NCI-H460 (cell line): ENCODE data around the gene IKZF2. TPM values are rescaled to one million over a fixed set of nuclear protein-coding genes. Genes with fewer than 3 reads are reported as not detected.

Source experiments
- DNase-seq: peaks from one replicate; pipeline ENCODE4 v3.0.0-alpha.2; 2016; ENCODE audit warnings: low read depth; ENCODE audit errors: extremely low read depth
- total RNA-seq: library from RNA; depleted of rRNA; stranded (reverse); fragments of >200 nt; shearing (Covaris generic); gene quantifications from 2 replicates; pipeline ENCODE4 v1.2.3, GENCODE V29; 2014; rRNA removed

The IKZF2 gene
- total RNA-seq, 1 experiment from 2014 or later, result 1.8 TPM

DNA sequence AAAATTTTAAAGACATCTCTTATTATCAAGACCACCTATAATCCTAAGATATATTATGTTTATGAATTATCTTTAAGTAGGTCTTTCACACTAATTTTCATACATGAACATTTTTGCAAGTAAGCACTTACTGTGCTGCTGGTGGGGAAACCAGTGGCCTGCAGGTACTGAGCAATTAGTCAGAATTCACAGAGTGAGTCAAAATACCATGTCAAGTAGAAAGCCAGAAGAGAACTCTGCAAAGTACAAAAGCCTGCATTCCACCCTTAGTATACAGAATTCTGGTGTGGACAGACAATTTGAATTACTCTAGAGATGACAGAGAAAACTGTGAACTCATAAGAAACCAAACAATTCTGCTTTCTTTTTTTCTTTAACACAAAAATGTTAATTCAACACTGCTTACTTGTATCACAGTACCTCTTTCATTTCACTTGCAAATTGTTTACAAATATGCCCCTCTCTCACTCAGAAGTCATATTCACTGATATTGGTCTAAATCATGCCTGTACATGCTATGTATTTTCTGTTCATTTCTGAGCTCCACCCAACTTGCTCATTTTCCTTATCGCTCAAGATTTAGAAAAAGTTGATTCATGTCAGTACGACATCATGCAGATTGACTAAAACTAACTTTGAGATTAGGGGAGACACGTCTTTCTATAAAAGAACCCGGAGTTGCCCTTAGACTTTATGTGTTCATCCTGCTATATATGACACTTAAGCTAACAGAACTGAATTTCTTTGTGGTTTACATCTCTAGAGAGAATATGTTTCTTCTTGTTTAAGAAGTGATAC lies 182.9 kb downstream of the IKZF2 start:
- DNase-seq, result no peak

DNA sequence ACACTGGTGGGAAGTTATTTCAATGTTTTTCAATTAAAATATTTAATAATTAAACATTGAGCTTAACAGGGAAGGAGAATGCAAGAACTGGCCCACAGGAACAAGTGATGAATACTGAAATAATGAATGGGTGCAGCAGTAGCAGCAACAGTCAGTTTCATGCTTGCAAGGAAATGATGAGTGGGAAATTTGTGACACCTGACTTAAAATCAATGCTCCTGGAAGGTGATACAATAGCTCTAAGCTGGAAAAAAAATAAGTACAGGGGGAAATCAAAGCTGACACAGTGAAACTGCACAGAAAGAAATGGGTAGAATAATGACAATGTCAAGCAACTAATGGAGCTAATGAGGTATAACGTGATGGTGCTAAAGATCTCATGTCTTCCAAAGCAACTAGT lies 184.5 kb downstream of the IKZF2 start:
- DNase-seq, result no peak

DNA sequence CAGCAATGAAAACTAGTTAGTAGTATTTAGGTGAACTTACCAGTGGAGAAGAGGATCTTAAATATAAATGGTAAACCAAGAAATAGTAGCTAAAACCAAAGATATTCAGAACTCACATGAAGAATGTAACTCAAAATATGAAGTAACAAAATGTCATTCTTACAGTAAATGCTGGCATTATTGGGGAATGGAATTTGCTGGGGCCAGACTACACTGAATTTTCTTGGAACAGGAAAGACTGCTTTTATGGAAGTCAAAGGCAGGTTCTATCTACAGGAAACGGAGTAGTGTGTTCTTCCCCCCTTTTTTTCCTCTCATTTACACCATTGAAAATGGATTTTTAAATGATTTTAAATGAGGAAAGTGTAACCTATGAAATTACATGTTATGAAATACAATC lies 188.7 kb downstream of the IKZF2 start:
- DNase-seq, result no peak

DNA sequence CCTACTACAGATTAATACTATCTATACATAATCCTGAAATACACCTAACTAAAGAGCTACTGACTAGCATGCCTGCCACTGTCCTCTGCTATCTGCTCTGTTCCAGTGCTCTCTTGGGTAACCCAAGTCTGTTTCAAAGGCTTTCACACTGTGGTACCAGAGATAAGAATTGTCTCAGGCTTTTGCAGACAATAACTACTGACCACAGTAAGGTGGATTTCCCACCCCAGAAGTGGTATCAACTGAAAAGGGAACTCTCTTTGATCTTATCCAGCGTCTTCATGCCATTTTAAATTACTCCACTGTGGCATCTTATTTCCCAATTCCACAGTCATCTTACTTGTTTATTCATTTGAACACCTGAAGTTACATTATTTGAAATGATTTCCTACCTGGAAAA lies 190.2 kb downstream of the IKZF2 start:
- DNase-seq, result no peak

DNA sequence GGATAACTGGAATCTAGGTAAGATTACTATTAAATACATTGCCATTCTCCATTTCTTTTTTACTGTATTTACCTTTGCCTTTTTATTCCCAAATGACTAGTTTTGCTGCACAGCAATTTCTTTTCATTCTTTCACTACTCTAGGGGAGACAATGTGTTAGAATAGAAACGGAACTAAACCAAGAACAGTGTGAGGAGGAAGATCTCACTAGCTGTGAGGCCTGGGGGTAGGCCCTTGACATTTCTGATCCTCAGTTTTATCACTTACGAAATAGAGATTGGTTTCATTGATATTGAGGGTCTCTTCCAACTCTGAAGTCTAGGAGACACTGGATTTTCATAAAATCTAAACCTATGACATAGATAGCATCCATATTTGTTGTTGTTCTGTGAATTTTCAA lies 191.1 kb downstream of the IKZF2 start:
- DNase-seq, result no peak

DNA sequence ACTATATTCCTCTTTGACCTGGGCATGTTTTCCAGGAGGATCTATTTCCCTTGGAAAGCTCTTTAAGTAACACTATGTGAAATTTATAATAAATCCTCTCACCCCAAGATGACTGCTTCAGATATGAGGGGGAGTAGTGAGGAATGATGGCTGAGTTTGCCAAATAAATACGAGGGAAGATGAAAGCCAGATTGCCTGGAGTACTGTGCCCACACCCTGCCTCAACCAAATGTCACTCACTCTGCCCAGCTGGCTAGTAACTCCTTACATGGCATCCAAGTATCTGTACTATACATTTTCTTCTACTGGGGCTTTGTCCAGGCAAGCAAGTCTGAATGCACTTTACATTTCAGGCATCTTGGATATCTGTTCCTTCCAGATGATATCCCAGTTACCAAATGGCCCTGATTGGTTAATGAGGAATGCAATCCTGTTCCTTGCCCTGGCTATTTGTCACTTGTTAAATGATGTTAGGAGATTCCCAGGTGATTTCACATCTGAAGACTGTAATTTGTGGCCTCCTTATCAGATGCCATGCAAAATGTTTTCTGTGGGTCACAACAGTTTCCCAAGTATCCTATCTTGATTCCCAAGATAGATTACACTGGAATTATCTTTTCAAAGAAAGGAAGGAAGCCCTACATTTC lies 191.8 kb downstream of the IKZF2 start:
- no peak for DNase-seq

DNA sequence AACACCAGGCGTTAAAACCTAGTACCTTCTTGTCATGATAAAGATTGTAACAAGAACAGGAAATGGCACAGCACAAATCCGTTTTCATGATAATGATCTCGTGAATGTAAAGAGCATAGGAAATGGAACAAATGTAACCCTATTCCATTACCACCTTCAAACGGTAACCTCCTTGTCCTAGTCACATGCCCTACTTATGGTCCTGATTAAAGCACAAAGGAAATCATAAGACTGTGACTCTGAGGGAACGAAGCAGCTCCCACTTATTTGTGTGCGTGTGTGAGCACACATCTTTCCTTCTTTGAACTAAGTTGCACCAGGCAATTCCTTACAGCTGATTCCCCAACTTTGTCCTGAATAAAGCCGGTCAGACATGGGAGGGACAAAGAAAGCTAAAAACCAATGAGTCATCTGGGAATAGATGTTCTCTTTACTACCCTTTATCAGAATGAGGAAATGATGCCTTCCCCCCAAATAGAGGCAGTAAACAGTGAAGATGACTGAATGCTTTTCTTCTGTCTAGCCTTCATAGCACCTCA lies 192.6 kb downstream of the IKZF2 start:
- no peak for DNase-seq

DNA sequence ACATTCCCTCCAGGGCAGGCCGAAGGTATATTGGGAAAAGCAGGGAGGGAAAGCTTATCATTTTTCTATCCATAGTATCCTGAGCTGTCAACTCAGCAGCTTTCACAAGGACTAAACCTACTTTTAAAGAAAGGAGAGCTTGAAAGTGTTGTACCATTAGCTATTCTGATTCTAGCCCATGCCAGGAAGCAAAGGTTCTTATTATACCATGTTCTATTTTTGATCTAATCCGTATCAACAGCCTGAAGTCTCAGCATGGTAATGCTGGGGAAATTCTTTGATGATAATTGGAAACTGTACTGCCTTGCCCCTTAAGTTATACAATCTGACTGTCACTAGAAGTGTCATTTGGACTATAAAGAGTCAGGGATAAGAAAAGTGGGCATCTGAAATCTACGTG lies 193.3 kb downstream of the IKZF2 start:
- DNase-seq, result no peak

DNA sequence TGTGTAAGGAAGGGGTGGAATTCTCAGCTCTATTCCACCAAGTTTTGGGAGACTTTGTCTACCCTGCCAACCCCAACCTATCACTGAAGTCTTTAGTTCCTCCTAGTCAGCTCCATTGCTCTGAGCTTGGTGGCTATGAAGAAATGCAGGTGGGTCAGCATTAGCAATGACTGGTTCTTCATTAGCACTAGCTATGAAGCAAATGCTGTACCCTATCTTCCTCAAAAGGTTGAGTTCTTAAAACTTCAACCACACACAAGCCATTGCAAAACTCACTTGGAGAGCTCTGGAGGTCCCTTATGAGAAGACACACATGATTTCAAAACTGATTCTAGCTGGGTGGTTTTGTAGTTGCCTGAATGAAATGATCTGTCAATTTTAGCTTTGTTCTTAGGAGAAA lies 193.8 kb downstream of the IKZF2 start:
- no peak for DNase-seq

DNA sequence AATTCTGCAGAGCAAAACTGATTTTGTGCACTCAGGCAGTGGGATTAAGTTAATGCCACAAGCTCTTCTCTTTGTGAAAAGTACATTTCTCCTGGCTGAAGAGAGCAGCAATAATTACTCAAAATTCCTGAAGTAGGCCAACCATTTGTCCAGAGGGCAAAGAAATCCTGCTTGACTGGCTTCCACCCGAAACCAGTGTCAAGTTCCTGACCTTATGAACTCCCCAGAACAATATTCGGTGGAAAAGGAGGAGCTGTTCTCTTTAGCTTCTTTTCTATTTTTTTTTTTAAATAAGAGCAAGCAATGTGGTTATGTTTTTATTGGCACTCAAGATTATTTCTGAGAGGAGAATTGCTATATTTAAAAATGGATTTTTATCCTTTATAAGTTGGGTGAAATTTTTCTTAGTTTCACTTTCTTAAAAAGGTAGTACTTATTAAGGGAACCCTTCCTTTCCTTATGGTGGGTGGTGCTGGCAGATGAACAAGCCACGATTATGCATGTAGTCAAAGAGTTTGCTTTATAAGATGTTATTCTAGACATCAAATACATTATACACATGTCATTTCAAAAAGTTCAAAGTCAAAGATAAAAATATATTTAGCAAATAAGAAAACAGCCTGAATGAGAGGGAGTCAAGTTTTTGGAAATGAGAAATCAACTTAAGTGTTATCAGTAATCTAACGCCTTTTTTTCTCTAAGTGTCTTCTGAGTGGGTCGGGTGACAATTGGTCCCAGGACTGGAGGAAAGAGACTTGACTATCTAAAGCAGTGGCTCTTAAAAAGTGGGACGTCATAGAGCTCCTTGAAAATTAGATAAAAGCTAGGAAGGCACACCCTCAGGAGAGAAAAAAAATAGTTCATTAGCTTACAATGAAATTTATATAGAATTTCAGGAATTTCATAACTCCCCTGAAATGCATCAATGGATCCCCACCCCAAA lies 194.5 kb downstream of the IKZF2 start:
- DNase-seq, result no peak

DNA sequence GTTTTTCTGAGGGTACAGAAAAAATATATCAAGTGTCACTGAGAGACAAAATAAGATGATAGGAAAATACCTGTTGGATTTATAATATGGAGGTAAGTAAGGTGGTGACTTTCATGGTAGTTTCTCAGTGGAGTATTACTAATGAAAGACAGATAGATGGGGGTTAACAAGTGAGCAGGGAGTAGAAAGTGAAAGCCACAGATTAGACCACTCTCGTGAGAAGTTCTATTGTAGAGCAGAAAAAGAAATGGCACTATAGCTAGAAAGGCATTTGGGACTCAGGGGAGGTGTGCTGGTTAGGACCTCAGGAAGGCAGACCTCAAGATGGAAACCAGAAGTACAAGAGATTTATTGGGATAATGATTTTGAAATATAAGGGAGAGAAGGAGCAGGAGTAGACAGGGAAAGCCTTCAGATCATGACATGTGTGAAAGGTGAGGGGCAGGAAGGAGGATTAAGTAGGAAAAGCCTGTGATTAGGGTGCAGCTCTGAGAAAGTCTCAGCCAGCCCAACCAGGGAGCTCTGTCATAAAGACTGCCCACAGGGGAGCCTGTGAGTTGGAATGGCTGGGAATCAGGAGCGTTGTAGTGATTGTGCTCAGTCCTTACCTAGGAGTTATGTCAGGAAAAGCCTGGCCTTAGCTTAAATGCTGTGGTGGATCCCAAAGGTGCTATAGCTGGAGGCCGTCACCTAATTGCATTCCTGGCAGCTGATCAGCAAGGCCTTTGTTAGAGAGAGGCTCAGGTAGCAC lies 198.1 kb downstream of the IKZF2 start:
- DNase-seq, result no peak

DNA sequence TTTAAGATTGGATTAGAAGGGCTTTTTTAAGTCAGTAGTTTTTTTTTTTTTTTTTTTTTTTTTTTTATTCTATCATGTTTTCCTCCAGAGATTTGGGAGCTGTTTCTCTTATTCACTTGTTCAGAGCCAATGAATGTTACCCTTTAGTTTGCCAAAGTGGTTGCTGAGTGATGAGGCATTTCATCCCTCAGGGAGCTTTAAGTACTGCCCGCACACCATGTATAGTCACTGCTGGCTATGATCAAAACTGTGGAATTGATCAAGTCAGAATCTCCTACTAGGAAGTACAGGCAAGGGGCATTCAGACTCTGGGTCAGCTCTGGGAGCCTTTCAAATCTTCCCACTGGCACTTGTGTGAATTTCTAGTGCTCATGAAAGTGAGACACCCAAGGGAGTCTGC lies 201.6 kb downstream of the IKZF2 start:
- no peak for DNase-seq

Other genes starting within 250 kb of the IKZF2 start
- 19.5 and 27.3 TPM in 2 replicates for gene SPAG16, start 132.9 kb upstream of the IKZF2 start, total RNA-seq